ENCODE results near the gene ADCY4. TPM values are rescaled to one million over a fixed set of nuclear protein-coding genes. Genes with fewer than 3 reads are reported as not detected.

ADCY4 gene
- total and polyA plus RNA-seq, 2 donors, result 12.6 to 28.7 TPM

- Histone ChIP-seq H3K36me3 (ENCODE audit: insufficient read depth) (no peaks in the 10 kb centered on the region), H3K4me1 (ENCODE audit: insufficient read depth) (no peaks in the 10 kb centered on the region), H3K27ac (ENCODE audit: low read depth) (no peak overlapping the region), H3K4me3 (ENCODE audit: low read depth, low read length) (no peak overlapping the region)
- no peak for DNase-seq (ENCODE audit: extremely low spot score)
- WGBS, result 70% methylated on average over 9 of the region's 9 CpGs
These were observed 21.9 kb downstream of the ADCY4 start for GRCh38 chr14:24312736-24313507.

GRCh38 chr14:24311837-24312615 lies 22.8 kb downstream of the ADCY4 start:
- Histone ChIP-seq H3K27ac (ENCODE audit: low read depth) (no peak overlapping the region), H3K4me3 (ENCODE audit: low read depth, low read length) (no peak overlapping the region), H3K36me3 (ENCODE audit: insufficient read depth) (no peaks in the 10 kb centered on the region), H3K4me1 (ENCODE audit: insufficient read depth) (no peaks in the 10 kb centered on the region)
- WGBS, result 94% methylated on average over 1 of the region's 1 CpG
- no peak for DNase-seq (ENCODE audit: extremely low spot score)

- no peak for DNase-seq (ENCODE audit: extremely low spot score)
- Histone ChIP-seq H3K27ac (ENCODE audit: low read depth) (peak within 1 kb of the TSS; percentile 66), H3K36me3 (ENCODE audit: insufficient read depth) (no peaks in the 10 kb centered on the region), H3K4me1 (ENCODE audit: insufficient read depth) (no peaks in the 10 kb centered on the region), H3K4me3 (ENCODE audit: low read depth, low read length) (peak within 1 kb of the TSS; percentile 51)
- 9% methylated on average over 99 of the region's 99 CpGs for WGBS
These were observed 23.9 kb downstream of the ADCY4 start, which contains the start of gene LTB4R for GRCh38 chr14:24310646-24311604. LTB4R (plus strand) TSS chr14:24311502; CDS start chr14:24315652, 4,150 bp downstream.

- no peaks in the 10 kb centered on the region for H3K4me1 ChIP-seq (ENCODE audit: insufficient read depth)
- peak overlapping the region; percentile 51 for H3K4me3 ChIP-seq (ENCODE audit: low read depth, low read length)
- H3K27ac ChIP-seq (ENCODE audit: low read depth), result no peak overlapping the region
- no peaks in the 10 kb centered on the region for H3K36me3 ChIP-seq (ENCODE audit: insufficient read depth)
- 36% methylated on average over 5 of the region's 5 CpGs for WGBS
- DNase-seq (ENCODE audit: extremely low spot score), result no peak
These were observed 24.6 kb downstream of the ADCY4 start for GRCh38 chr14:24310265-24310645.

- no peaks in the 10 kb centered on the region for H3K36me3 ChIP-seq (ENCODE audit: insufficient read depth)
- WGBS, result 64% methylated on average over 5 of the region's 5 CpGs
- DNase-seq (ENCODE audit: extremely low spot score), result no peak
- H3K27ac ChIP-seq (ENCODE audit: low read depth), result peak within 1 kb of the TSS; percentile 66
- no peaks in the 10 kb centered on the region for H3K4me1 ChIP-seq (ENCODE audit: insufficient read depth)
- peak within 1 kb of the TSS; percentile 51 for H3K4me3 ChIP-seq (ENCODE audit: low read depth, low read length)
These were observed 25.2 kb downstream of the ADCY4 start, which contains the start of gene LTB4R2 for GRCh38 chr14:24309538-24310264. LTB4R2 (plus strand) TSS chr14:24310140; CDS start chr14:24310665, 525 bp downstream.

DNA sequence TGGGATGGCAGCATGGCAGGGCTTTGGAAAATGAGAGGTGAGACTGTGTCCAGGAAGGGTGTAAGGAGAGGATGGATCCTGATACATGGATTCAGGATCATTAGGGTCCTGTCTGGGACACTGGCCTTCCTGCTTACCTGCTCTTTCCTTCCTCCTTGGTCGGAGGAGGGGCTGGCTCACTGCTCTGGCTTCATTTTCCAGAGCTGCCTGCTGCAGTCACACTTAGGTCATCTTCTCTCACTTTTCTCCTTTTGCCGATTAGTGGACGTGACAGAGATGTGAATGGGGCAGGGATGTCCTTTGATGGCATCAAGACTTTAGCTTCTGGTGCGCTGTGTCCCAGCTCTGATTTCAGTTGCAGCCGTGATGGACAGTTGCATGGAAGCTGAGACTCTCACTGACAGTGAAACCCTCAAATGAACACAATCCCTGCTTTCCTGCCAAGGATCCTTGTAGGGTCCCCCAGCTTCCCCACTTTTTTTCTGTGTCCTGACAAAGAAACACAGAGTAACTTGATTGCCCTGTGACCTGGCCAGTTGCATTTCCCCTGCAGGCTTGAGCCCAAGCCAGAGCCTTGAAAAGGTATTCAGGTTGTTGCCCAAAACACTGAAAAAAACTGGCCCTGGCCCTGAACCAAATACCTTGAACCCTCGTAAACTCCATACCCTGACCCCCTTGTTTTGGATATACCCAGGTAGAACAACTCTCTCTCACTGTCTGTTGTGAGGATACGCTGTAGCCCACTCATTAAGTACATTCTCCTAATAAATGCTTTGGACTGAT lies 26.3 kb downstream of the ADCY4 start:
- Histone ChIP-seq H3K4me1 (ENCODE audit: insufficient read depth) (no peaks in the 10 kb centered on the region), H3K36me3 (ENCODE audit: insufficient read depth) (peaks cover 2% of the 10 kb centered on the region), H3K27ac (ENCODE audit: low read depth) (no peak overlapping the region), H3K4me3 (ENCODE audit: low read depth, low read length) (no peak overlapping the region)
- 91% methylated on average over 7 of the region's 7 CpGs for WGBS
- DNase-seq (ENCODE audit: extremely low spot score), result no peak

DNA sequence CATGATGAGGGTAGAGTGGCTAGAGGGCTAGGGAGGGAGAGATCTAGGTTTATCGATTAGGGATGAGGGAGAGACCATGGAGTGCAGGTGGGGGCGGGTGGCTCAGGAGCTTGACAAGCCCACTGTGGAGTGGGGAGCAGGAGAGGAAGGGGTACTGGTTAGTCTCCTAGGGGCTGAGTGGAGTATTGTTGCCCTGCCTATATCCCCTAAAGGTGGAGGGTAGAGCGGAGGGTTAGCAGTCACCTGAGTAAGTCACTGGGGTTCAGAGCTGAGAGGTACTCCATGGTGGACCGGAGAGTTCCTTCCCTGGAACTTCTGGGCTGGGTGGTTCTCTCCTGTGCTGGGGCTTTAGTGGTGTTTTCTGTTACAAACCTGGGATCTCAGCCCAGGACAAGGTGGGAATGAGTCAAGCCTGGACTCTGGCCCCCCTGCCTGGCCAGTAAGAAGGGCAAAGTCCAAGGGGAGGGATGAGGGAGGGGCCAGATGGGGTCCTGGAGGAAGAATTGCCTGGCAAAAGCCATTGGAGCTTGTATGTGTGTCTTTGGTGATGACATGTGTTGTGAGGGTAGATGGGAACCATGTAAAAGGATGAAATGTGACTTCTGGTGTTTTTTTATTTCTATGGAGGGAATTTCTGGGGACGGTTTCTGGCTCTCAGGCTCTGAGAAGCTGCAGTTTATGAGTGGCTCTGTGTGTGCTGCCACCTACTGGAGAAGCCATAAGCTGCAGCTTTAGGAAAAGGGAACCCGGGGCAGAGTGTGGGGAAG lies 27.1 kb downstream of the ADCY4 start, which contains the start of gene CIDEB:
Gene CIDEB (minus strand): TSS at position 403 of the 767 bp plus-strand sequence. CDS start 119 bp downstream, at position 284.
- WGBS, result 62% methylated on average over 6 of the region's 6 CpGs
- no peak within 1 kb of the TSS for H3K27ac ChIP-seq (ENCODE audit: low read depth)
- H3K36me3 ChIP-seq (ENCODE audit: insufficient read depth), result peaks cover 2% of the 10 kb centered on the region

GRCh38 chr14:24307156-24307574 lies 27.7 kb downstream of the ADCY4 start:
- no peak overlapping the region for H3K27ac ChIP-seq (ENCODE audit: low read depth)
- H3K4me1 ChIP-seq (ENCODE audit: insufficient read depth), result no peaks in the 10 kb centered on the region
- H3K36me3 ChIP-seq (ENCODE audit: insufficient read depth), result peaks cover 2% of the 10 kb centered on the region
- WGBS, result 81% methylated on average over 11 of the region's 11 CpGs
- no peak overlapping the region for H3K4me3 ChIP-seq (ENCODE audit: low read depth, low read length)
- no peak for DNase-seq (ENCODE audit: extremely low spot score)

More for the DNA sequence above, 27.1 kb downstream of the ADCY4 start, which contains the start of gene CIDEB:
- no peak within 1 kb of the TSS for H3K4me3 ChIP-seq (ENCODE audit: low read depth, low read length)
- no peaks in the 10 kb centered on the region for H3K4me1 ChIP-seq (ENCODE audit: insufficient read depth)
- no peak for DNase-seq (ENCODE audit: extremely low spot score)

GRCh38 chr14:24304019-24304387 lies 30.9 kb downstream of the ADCY4 start:
- no peak overlapping the region for H3K4me3 ChIP-seq (ENCODE audit: low read depth, low read length)
- H3K36me3 ChIP-seq (ENCODE audit: insufficient read depth), result peaks cover 2% of the 10 kb centered on the region
- WGBS, result 97% methylated on average over 11 of the region's 11 CpGs
- DNase-seq (ENCODE audit: extremely low spot score), result no peak
- H3K4me1 ChIP-seq (ENCODE audit: insufficient read depth), result no peaks in the 10 kb centered on the region
- no peak overlapping the region for H3K27ac ChIP-seq (ENCODE audit: low read depth)

GRCh38 chr14:24300326-24300980 lies 34.4 kb downstream of the ADCY4 start:
- Histone ChIP-seq H3K27ac (ENCODE audit: low read depth) (no peak overlapping the region), H3K4me1 (ENCODE audit: insufficient read depth) (no peaks in the 10 kb centered on the region), H3K36me3 (ENCODE audit: insufficient read depth) (peaks cover 2% of the 10 kb centered on the region), H3K4me3 (ENCODE audit: low read depth, low read length) (peak overlapping the region; percentile 96)
- WGBS, result 32% methylated on average over 16 of the region's 16 CpGs
- no peak for DNase-seq (ENCODE audit: extremely low spot score)
